Sigmoid colon (tissue), 7 donors: ENCODE measurements around the gene CCDC77. TPM values are rescaled to one million over a fixed set of nuclear protein-coding genes. Genes with fewer than 3 reads are reported as not detected.

ENCODE experiments used
- DNase-seq: peaks from one replicate; pipeline ENCODE4 v3.0.0-alpha.2; 2019
- H3K27ac ChIP-seq, 4 donors: fragments of 200-600 bp; sonication (generic); one replicate each; pipeline ENCODE4 v1.5.1; 2016 to 2019; ENCODE audit warnings: mild to moderate bottlenecking in 1 of 4
- H3K27me3 ChIP-seq, 3 donors: fragments of 200-600 bp; sonication (generic); one replicate each; pipeline ENCODE4 v1.5.1; 2019; ENCODE audit warnings: mild to moderate bottlenecking in 1 of 3
- H3K36me3 ChIP-seq, 4 donors: fragments of 200-600 bp; sonication (generic); one replicate each; pipeline ENCODE4 v1.5.1; 2016 to 2019
- H3K4me1 ChIP-seq, 4 donors: fragments of 200-600 bp; sonication (generic); one replicate each; pipeline ENCODE4 v1.5.1; 2017 to 2019
- H3K4me3 ChIP-seq, 4 donors: fragments of 200-600 bp; sonication (generic); one replicate each; pipeline ENCODE4 v1.5.1; 2017 to 2019; ENCODE audit warnings: mild to moderate bottlenecking in 2 of 4, moderate library complexity in 1 of 4
- H3K9me3 ChIP-seq, 4 donors: fragments of 200-600 bp in 3 of 4; sonication (generic) in 3 of 4; one replicate each; pipeline versions ENCODE4 v1.5.1 to v1.6.1; 2013 to 2019
- CTCF ChIP-seq, 4 experiments: fragments of 450-650 bp in 3 of 4; fragments of 200-600 bp in 1 of 4; IDR thresholded peaks; one replicate each; pipeline ENCODE4 v1.5.1; 2016 to 2019; ENCODE audit warnings: antibody characterized with exemption in 4 of 4, mild to moderate bottlenecking in 3 of 4, moderate library complexity in 2 of 4
- EP300 ChIP-seq, 4 donors: sonication (generic); formaldehyde crosslinking; IDR thresholded peaks; one replicate each; pipeline ENCODE4 v1.6.1; 2017; ENCODE audit warnings: antibody characterized with exemption in 4 of 4
- POLR2A ChIP-seq, 2 donors: fragments of 450-650 bp; IDR thresholded peaks; one replicate each; pipeline ENCODE4 v1.6.1; 2016; ENCODE audit warnings: antibody characterized with exemption in 2 of 2, mild to moderate bottlenecking in 2 of 2, moderate library complexity in 2 of 2
- POLR2AphosphoS5 ChIP-seq, 4 donors: sonication (generic); formaldehyde crosslinking; IDR thresholded peaks; one replicate each; pipeline ENCODE4 v1.6.1; 2017; ENCODE audit warnings: antibody characterized with exemption in 4 of 4
- WGBS, 2 donors: extraction: QIAGEN DNeasy Blood & Tissue Kit; methylation state at CpG; one replicate each; pipeline ENCODE4 v1.1.7; 2013; 5-methylcytosine and 5-hydroxymethylcytosine counted together
- intact Hi-C: fragments of 100-400 bp; cut with DNase I; formaldehyde crosslinking; loops from one replicate; pipeline ENCODE4 v1.15.1; 2023
- polyA plus RNA-seq, 3 donors: library from polyadenylated mRNA; stranded (reverse); fragments of 200-250 nt; gene quantifications; one replicate each; pipeline ENCODE4 v1.2.3, GENCODE V29; 2013
- total RNA-seq, 4 donors: library from RNA; depleted of rRNA; stranded (reverse); fragments of >200 nt; gene quantifications; one replicate each; pipeline ENCODE4 v1.1.0, GENCODE V29; 2016
- donor health status: healthy with polysubstance abuse.
- donor health status: Bipolar disorder and iron deficiency.
- donor health status: healthy.

The CCDC77 gene
- total and polyA plus RNA-seq, 7 donors = 2.8 to 8.6 (median 5.8) TPM

DNA sequence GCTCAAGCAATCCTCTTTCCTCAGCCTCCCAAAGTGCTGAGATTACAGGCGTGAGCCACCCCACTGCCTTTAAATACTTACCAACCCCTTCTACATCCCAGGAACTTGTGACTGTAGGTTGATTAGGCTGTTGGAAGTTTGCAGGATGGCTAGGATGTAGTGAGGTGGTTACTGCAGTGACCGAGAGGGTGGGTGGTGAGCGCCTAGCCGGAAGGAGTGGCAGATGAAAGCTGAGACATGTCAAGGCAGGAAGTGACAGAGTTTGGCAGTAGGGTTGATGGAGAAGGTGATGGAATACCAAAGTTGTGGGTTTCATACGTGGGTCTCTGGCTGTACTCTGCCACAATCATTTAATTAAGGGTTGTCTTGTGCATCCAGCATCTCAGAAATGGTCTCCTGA, 71.8 kb downstream of the CCDC77 start:
- Histone ChIP-seq H3K36me3 (no peaks in the 10 kb centered on the region), H3K4me3 (no peak overlapping the region), H3K27me3 (peaks cover 0 to 8% (median 0%) of the 10 kb centered on the region in 3 donors), H3K4me1 (no peaks in the 10 kb centered on the region), H3K9me3 (no peaks in the 10 kb centered on the region), H3K27ac (no peak overlapping the region)
- intact Hi-C loops = no loop called here
- TF ChIP-seq CTCF (IDR thresholded peaks at IDR 0.05) (no peak), POLR2AphosphoS5 (IDR thresholded peaks at IDR 0.05) (no peak), POLR2A (IDR thresholded peaks at IDR 0.05) (no peak), EP300 (IDR thresholded peaks at IDR 0.05) (no peak)
- 89 to 91% methylated on average over 5 of the region's 5 CpGs for WGBS, 2 donors
- DNase-seq = no peak

- Histone ChIP-seq H3K36me3 (no peaks in the 10 kb centered on the region), H3K4me3 (no peak overlapping the region), H3K27me3 (peaks cover 0 to 8% (median 0%) of the 10 kb centered on the region in 3 donors), H3K4me1 (no peaks in the 10 kb centered on the region), H3K27ac (no peak overlapping the region), H3K9me3 (no peaks in the 10 kb centered on the region)
- TF ChIP-seq POLR2A (IDR thresholded peaks at IDR 0.05) (no peak), EP300 (IDR thresholded peaks at IDR 0.05) (no peak), POLR2AphosphoS5 (IDR thresholded peaks at IDR 0.05) (no peak), CTCF (IDR thresholded peaks at IDR 0.05) (no peak)
- DNase-seq = no peak
- intact Hi-C loops = no loop called here
- 81 to 91% methylated on average over 9 of the region's 9 CpGs for WGBS, 2 donors
Measured at GRCh38 chr12:473863-474577, 72.6 kb downstream of the CCDC77 start.

GRCh38 chr12:475286-475685, 73.8 kb downstream of the CCDC77 start:
- intact Hi-C loops = no loop called here
- TF ChIP-seq EP300 (IDR thresholded peaks at IDR 0.05) (no peak), POLR2AphosphoS5 (IDR thresholded peaks at IDR 0.05) (no peak), CTCF (IDR thresholded peaks at IDR 0.05) (no peak), POLR2A (IDR thresholded peaks at IDR 0.05) (no peak)
- no peak overlapping the region for H3K27ac ChIP-seq

DNA sequence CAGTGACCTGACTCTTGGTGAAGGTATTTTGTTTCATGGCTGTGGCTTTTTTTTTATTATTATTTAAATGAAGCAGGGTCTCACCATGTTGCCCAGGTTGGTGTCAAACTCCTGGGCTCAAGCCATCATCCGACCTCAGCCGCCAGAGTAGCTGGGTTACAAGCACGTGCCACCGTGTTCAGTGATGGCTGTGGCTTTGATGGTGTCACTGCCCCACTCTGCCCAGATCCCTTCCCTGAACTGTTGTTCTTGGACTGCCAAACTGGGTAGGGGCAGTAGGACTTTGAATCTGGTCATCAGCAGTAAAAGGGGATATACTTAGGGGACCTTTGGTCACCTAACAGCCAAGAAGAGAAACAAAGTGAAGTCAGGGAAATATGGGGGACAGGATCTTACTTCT, 77.7 kb downstream of the CCDC77 start:
- H3K36me3 ChIP-seq = no peaks in the 10 kb centered on the region
- intact Hi-C loops = no loop called here
- 96 to 97% methylated on average over 4 of the region's 4 CpGs for WGBS, 2 donors
- H3K4me1 ChIP-seq = peaks cover 0 to 13% (median 12%) of the 10 kb centered on the region in 4 donors
- H3K27me3 ChIP-seq = peaks cover 0 to 4% (median 0%) of the 10 kb centered on the region in 3 donors
- TF ChIP-seq EP300 (IDR thresholded peaks at IDR 0.05) (no peak), POLR2A (IDR thresholded peaks at IDR 0.05) (no peak), CTCF (IDR thresholded peaks at IDR 0.05) (no peak), POLR2AphosphoS5 (IDR thresholded peaks at IDR 0.05) (no peak)
- H3K9me3 ChIP-seq = no peaks in the 10 kb centered on the region
- no peak overlapping the region for H3K27ac ChIP-seq
- DNase-seq = no peak
- no peak overlapping the region for H3K4me3 ChIP-seq

More at GRCh38 chr12:475286-475685, 73.8 kb downstream of the CCDC77 start:
- Histone ChIP-seq H3K27me3 (peaks cover 0 to 8% (median 0%) of the 10 kb centered on the region in 3 donors), H3K36me3 (no peaks in the 10 kb centered on the region), H3K4me1 (no peaks in the 10 kb centered on the region), H3K4me3 (no peak overlapping the region), H3K9me3 (no peaks in the 10 kb centered on the region)
- no peak for DNase-seq
- 47 to 80% methylated on average over 5 of the region's 5 CpGs for WGBS, 2 donors
